Retinal pigment epithelial cell (primary cell): ENCODE results near the gene GPRIN1.

ENCODE experiments used
- DNase-seq: peaks from one replicate; pipeline ENCODE4 v3.0.0-alpha.2; 2010; ENCODE audit warnings: low read depth
- H3K4me3 ChIP-seq: 2 replicates; pipeline ENCODE4 v1.5.1; 2011; ENCODE audit warnings: mild to moderate bottlenecking, low read length, control low read depth, moderate library complexity
- CTCF ChIP-seq: conservative IDR thresholded peaks from 2 replicates; pipeline ENCODE4 v1.5.1; 2011; ENCODE audit warnings: low read depth, low read length, control low read depth, inconsistent platforms

Gene GPRIN1

GRCh38 chr5:176548967-176549444 lies 61.0 kb downstream of the GPRIN1 start, which contains the start of gene CDHR2:
Gene CDHR2 (plus strand): TSS chr5:176549342. CDS start chr5:176565353, 16,011 bp downstream.
- no peak within 1 kb of the TSS for H3K4me3 ChIP-seq
- TF ChIP-seq CTCF = no peak
- no peak for DNase-seq

GRCh38 chr5:176547802-176548201 lies 62.2 kb downstream of the GPRIN1 start:
- H3K4me3 ChIP-seq = no peak overlapping the region
- no peak for DNase-seq
- TF ChIP-seq CTCF = no peak
